ENCODE measurements around the gene ABI3BP. TPM values are rescaled to one million over a fixed set of nuclear protein-coding genes. Genes with fewer than 3 reads are reported as not detected.

ABI3BP gene
- total RNA-seq, 1 experiment from 2014 or later = 0.28 TPM

DNA sequence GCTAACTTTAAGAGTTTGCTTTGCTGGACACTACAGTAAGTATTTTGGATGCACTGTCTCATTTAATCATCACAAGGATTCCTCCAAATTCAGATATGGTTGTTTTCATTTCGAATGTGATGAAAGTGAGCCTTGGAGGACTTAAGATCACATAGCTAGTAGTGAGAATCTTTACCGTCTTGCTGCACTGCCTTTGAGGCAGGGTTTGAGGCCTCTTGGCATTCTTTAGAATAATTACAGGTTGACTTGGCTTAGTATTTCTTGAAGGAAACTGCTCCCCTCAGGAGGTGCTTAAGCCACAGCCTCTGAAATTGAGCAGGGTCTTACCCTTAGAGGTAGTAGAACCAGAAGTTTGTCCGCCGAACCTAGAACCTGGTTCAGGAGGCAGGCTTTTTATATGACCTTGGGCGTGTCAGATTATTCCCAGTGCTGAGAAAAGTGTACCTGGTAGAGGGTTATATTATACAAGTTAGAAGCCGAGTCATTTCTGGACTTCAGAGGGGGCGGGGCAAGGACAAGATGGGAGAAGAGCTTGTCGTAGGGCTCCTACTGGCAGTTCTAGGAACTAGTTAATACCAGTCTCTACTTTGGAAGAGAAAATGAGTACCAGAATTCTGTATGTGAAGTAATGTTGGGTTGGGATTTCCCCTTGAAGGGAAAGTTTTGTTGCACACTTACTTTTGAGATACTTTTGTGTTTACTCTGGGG lies 282.8 kb downstream of the ABI3BP start:
- no peaks in the 10 kb centered on the region for H3K79me1 ChIP-seq (ENCODE audit: insufficient read depth, low read depth, low read length, poor library complexity, severe bottlenecking)
- no peak overlapping the region for H3K18ac ChIP-seq (ENCODE audit: insufficient read length, low read depth, low read length)
- peak; percentile 33 for DNase-seq
- H3K9me3 ChIP-seq (ENCODE audit: control insufficient read depth, low read depth, low read length) = no peaks in the 10 kb centered on the region
- H2BK12ac ChIP-seq (ENCODE audit: insufficient read length, low read depth, low read length) = no peak overlapping the region
- H3T11ph ChIP-seq (ENCODE audit: low read length) = no peak overlapping the region
- no peak overlapping the region for H4K91ac ChIP-seq (ENCODE audit: insufficient read length, low read depth, low read length)
- peak overlapping the region; percentile 62; the same call in 1 of the 2 replicates for H3K14ac ChIP-seq (ENCODE audit: insufficient read depth, low read length)
- no peaks in the 10 kb centered on the region for H4K20me1 ChIP-seq (ENCODE audit: control insufficient read depth, insufficient read depth, insufficient read length)
- H2AK5ac ChIP-seq (ENCODE audit: insufficient read length, low read length) = no peak overlapping the region
- no peak overlapping the region for H4K8ac ChIP-seq (replicated peaks; ENCODE audit: insufficient read length, low read depth, low read length)
- no peak overlapping the region for H3K56ac ChIP-seq (ENCODE audit: insufficient read length, low read depth, low read length)
- H2AFZ ChIP-seq (ENCODE audit: low read length) = no peak overlapping the region
- H2BK5ac ChIP-seq (ENCODE audit: insufficient read length, low read length) = no peak overlapping the region
- H3K27ac ChIP-seq (ENCODE audit: insufficient read length, low read depth, low read length) = no peak overlapping the region
- Mint-ChIP-seq H3K4me3 (peak overlapping the region; percentile 86 to 88), H3K36me3 (ENCODE audit: insufficient read depth in 1 of 3, low read depth in 3 of 3) (peaks cover 15 to 34% (median 31%) of the 10 kb centered on the region in 3 experiments), H3K27me3 (ENCODE audit: low read depth) (peaks cover 37% of the 10 kb centered on the region), H3K9me3 (peaks cover 2 to 6% of the 10 kb centered on the region in 2 experiments; a peak in 3 of 5 replicates), H3K27ac (peak overlapping the region; percentile 84 to 95 (median 87); a peak in 6 of 7 replicates), H3K4me1 (peaks cover 19 to 24% of the 10 kb centered on the region in 2 experiments)
- H3K27me3 ChIP-seq (ENCODE audit: insufficient read depth, low read length) = peaks cover 4% of the 10 kb centered on the region; the same call in 1 of the 2 replicates
- H2BK120ac ChIP-seq (ENCODE audit: low read depth, low read length, poor library complexity, severe bottlenecking) = no peak overlapping the region
- no peak overlapping the region for H3K4ac ChIP-seq (ENCODE audit: low read depth, low read length)
- no peaks in the 10 kb centered on the region for H3K4me1 ChIP-seq (ENCODE audit: insufficient read depth, low read length)
- WGBS (ENCODE audit: extremely low coverage, insufficient read length, low lambda C conversion rate) = no CpG with 5 or more reads among the region's 8 CpGs
- H4K5ac ChIP-seq (ENCODE audit: insufficient read length, low read depth, low read length) = no peak overlapping the region
- no peak overlapping the region for H2BK20ac ChIP-seq (ENCODE audit: low read depth, low read length, poor library complexity, severe bottlenecking)
- H3K4me2 ChIP-seq (ENCODE audit: insufficient read depth, insufficient read length, low read length) = peak overlapping the region; percentile 89
- TF ChIP-seq, protein P1, sequence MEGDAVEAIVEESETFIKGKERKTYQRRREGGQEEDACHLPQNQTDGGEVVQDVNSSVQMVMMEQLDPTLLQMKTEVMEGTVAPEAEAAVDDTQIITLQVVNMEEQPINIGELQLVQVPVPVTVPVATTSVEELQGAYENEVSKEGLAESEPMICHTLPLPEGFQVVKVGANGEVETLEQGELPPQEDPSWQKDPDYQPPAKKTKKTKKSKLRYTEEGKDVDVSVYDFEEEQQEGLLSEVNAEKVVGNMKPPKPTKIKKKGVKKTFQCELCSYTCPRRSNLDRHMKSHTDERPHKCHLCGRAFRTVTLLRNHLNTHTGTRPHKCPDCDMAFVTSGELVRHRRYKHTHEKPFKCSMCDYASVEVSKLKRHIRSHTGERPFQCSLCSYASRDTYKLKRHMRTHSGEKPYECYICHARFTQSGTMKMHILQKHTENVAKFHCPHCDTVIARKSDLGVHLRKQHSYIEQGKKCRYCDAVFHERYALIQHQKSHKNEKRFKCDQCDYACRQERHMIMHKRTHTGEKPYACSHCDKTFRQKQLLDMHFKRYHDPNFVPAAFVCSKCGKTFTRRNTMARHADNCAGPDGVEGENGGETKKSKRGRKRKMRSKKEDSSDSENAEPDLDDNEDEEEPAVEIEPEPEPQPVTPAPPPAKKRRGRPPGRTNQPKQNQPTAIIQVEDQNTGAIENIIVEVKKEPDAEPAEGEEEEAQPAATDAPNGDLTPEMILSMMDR (conservative IDR thresholded peaks at IDR 0.05) = peak; percentile 42
- peaks cover 26% of the 10 kb centered on the region; the same call in 1 of the 2 replicates for H3K79me2 ChIP-seq (ENCODE audit: insufficient read depth, low read length)
- H2BK15ac ChIP-seq (ENCODE audit: low read depth, low read length) = no peak overlapping the region
- H3K9ac ChIP-seq (ENCODE audit: extremely low read depth, insufficient read length, low read length) = peak overlapping the region; percentile 74
- H3K23me2 ChIP-seq (ENCODE audit: insufficient read length, low read depth, low read length, poor library complexity, severe bottlenecking) = peaks cover 5% of the 10 kb centered on the region
- H3K23ac ChIP-seq (ENCODE audit: insufficient read length, low read depth, low read length) = no peak overlapping the region

All from H9 (cell line).